Measurements from ENCODE around the gene PISD. TPM values are rescaled to one million over a fixed set of nuclear protein-coding genes. Genes with fewer than 3 reads are reported as not detected.

Gene PISD
- total RNA-seq, 1 donor from 2014 or later: 18.1 TPM

GRCh38 chr22:31622980-31623379 lies 39.0 kb downstream of the PISD start:
- Histone ChIP-seq H3K9ac (no peak overlapping the region), H3K36me3 (no peaks in the 10 kb centered on the region), H3K4me3 (no peak overlapping the region), H3F3A (ENCODE audit: low read depth) (peaks cover 25% of the 10 kb centered on the region), H3K4me1 (peaks cover 31% of the 10 kb centered on the region), H3K27ac (no peak overlapping the region), H2AFZ (replicated peaks) (no peak overlapping the region), H4K20me1 (ENCODE audit: low read depth) (peaks cover 47% of the 10 kb centered on the region), H3K79me2 (ENCODE audit: low read depth) (peaks cover 50% of the 10 kb centered on the region), H3K4me2 (no peak overlapping the region), H3K9me3 (ENCODE audit: low read depth) (no peaks in the 10 kb centered on the region), H3K27me3 (no peaks in the 10 kb centered on the region)
- Mint-ChIP-seq H3K36me3 (peaks cover 6% of the 10 kb centered on the region), H3K4me3 (no peak overlapping the region), H3K4me1 (peaks cover 31% of the 10 kb centered on the region), H3K9me3 (no peaks in the 10 kb centered on the region), H3K27me3 (ENCODE audit: insufficient read depth, low read depth) (peaks cover 13% of the 10 kb centered on the region), H3K27ac (no peak overlapping the region)
- DNase-seq (ENCODE audit: low spot score): no peak
- TF ChIP-seq EZH2 (IDR thresholded peaks at IDR 0.05) (no peak), EZH2phosphoT487 (IDR thresholded peaks at IDR 0.05) (no peak)
- TF ChIP-seq, protein P1, sequence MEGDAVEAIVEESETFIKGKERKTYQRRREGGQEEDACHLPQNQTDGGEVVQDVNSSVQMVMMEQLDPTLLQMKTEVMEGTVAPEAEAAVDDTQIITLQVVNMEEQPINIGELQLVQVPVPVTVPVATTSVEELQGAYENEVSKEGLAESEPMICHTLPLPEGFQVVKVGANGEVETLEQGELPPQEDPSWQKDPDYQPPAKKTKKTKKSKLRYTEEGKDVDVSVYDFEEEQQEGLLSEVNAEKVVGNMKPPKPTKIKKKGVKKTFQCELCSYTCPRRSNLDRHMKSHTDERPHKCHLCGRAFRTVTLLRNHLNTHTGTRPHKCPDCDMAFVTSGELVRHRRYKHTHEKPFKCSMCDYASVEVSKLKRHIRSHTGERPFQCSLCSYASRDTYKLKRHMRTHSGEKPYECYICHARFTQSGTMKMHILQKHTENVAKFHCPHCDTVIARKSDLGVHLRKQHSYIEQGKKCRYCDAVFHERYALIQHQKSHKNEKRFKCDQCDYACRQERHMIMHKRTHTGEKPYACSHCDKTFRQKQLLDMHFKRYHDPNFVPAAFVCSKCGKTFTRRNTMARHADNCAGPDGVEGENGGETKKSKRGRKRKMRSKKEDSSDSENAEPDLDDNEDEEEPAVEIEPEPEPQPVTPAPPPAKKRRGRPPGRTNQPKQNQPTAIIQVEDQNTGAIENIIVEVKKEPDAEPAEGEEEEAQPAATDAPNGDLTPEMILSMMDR (IDR thresholded peaks at IDR 0.05): no peak

DNA sequence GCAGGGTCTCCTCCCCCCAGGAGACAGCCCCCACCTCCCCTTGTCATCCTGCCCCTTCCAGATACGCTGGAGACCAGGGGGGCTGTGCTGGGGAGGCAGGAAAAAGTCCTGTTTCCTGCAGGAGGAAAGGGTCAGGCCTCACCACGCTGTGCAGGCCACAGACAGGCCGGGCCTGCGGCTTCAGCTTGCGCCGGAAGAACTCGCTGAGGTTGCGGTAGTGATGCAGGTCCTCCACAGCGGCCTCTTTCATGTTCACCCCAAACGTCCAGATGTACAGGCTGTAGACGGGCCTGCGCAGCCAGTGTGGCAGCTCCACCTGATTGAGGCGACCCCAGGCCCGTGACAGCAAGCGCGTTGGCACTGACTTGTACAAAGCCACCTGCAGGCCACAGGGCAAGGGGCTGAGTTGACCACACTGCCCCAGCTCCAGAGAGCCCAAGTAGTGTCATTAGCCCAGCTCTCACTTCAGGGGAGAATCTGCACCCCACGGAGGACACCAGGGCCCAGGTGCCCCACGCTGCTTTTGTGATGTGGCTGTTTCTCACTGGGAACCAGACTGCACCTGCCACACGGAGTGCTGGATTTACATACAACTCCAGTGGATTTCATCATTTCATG lies 40.4 kb downstream of the PISD start:
- H3K27ac Mint-ChIP-seq: peak overlapping the region; percentile 69

DNA sequence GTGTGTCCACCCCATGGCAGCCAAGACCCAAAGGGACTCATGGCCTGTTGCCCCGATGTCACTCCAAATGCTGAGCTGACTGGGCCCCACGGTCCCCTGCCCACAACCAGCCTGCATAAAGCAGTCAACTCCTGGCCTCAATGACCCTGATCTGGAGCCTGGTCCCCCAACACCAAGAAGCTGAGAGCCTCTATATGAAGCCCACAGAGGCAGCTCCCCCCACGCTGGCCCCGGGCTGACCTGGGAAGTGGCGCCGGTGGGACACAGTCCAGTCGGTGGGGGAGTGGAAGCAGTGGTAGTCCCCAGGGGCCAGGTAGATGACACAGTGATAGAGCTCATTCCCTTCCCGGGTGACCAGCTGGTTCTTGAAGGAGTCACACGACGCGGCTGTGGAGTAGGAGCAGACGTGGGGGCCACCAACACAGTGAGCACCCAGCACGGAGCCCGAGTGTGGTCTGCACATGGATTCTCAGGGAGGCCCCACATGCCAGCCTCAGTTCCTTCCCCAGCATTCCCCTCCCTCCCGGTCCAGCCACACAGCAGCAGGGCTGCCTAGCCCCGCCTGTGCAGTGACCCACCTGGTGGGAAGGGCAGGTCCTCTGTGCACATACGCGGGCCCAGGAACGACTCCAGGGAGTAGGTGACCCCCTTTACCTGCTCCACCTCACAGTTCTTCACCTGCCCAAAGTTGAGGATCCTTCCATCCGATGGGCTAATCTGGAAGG lies 41.1 kb downstream of the PISD start:
- peaks cover 22% of the 10 kb centered on the region for H3K4me1 ChIP-seq
- H3K36me3 ChIP-seq: no peaks in the 10 kb centered on the region
- peaks cover 18% of the 10 kb centered on the region for H3F3A ChIP-seq (ENCODE audit: low read depth)
- H3K27ac ChIP-seq: no peak overlapping the region
- H2AFZ ChIP-seq (replicated peaks): no peak overlapping the region
- no peak for TF ChIP-seq EZH2 (IDR thresholded peaks at IDR 0.05)
- no peak for TF ChIP-seq EZH2phosphoT487 (IDR thresholded peaks at IDR 0.05)
- TF ChIP-seq, protein P1 (IDR thresholded peaks at IDR 0.05): no peak
- no peaks in the 10 kb centered on the region for H3K9me3 ChIP-seq (ENCODE audit: low read depth)
- H3K27me3 Mint-ChIP-seq (ENCODE audit: insufficient read depth, low read depth): peaks cover 14% of the 10 kb centered on the region
- H3K4me3 ChIP-seq: no peak overlapping the region
- no peaks in the 10 kb centered on the region for H3K9me3 Mint-ChIP-seq
- no peak overlapping the region for H3K4me3 Mint-ChIP-seq
- peaks cover 17% of the 10 kb centered on the region for H3K4me1 Mint-ChIP-seq
- H3K27me3 ChIP-seq: no peaks in the 10 kb centered on the region
- no peak overlapping the region for H3K27ac Mint-ChIP-seq
- H3K4me2 ChIP-seq: no peak overlapping the region
- H3K36me3 Mint-ChIP-seq: peaks cover 6% of the 10 kb centered on the region
- peaks cover 28% of the 10 kb centered on the region for H4K20me1 ChIP-seq (ENCODE audit: low read depth)
- DNase-seq (ENCODE audit: low spot score): no peak
- H3K9ac ChIP-seq: no peak overlapping the region
- peaks cover 31% of the 10 kb centered on the region for H3K79me2 ChIP-seq (ENCODE audit: low read depth)

More for the DNA sequence above, 40.4 kb downstream of the PISD start:
- Histone ChIP-seq H3K79me2 (ENCODE audit: low read depth) (peaks cover 38% of the 10 kb centered on the region), H2AFZ (replicated peaks) (no peak overlapping the region), H3K9me3 (ENCODE audit: low read depth) (no peaks in the 10 kb centered on the region), H3K27me3 (no peaks in the 10 kb centered on the region), H3K36me3 (no peaks in the 10 kb centered on the region), H3F3A (ENCODE audit: low read depth) (peaks cover 25% of the 10 kb centered on the region), H4K20me1 (ENCODE audit: low read depth) (peaks cover 35% of the 10 kb centered on the region), H3K27ac (no peak overlapping the region), H3K4me2 (no peak overlapping the region), H3K9ac (no peak overlapping the region), H3K4me1 (peaks cover 29% of the 10 kb centered on the region), H3K4me3 (no peak overlapping the region)
- no peak overlapping the region for H3K4me3 Mint-ChIP-seq
- H3K27me3 Mint-ChIP-seq (ENCODE audit: insufficient read depth, low read depth): peaks cover 14% of the 10 kb centered on the region
- H3K4me1 Mint-ChIP-seq: peaks cover 23% of the 10 kb centered on the region
- no peak for DNase-seq (ENCODE audit: low spot score)
- TF ChIP-seq EZH2phosphoT487 (IDR thresholded peaks at IDR 0.05) (no peak), EZH2 (IDR thresholded peaks at IDR 0.05) (no peak)
- TF ChIP-seq, protein P1 (IDR thresholded peaks at IDR 0.05): no peak
- H3K36me3 Mint-ChIP-seq: peaks cover 6% of the 10 kb centered on the region
- no peaks in the 10 kb centered on the region for H3K9me3 Mint-ChIP-seq

All from neural progenitor cell (in vitro differentiated cells).